K562 (cell line): ENCODE results near the gene SVIP. TPM values are rescaled to one million over a fixed set of nuclear protein-coding genes. Genes with fewer than 3 reads are reported as not detected.
A peak's percentile ranks its signal among the peaks of the same experiment; 100 is the strongest.

Experiments used
- CBFB ChIP-seq: sonication (generic); formaldehyde crosslinking; IDR thresholded peaks from 2 replicates; pipeline ENCODE4 v1.4.0; 2020; ENCODE audit warnings: mild to moderate bottlenecking, missing genetic modification reagents
- ELF2 ChIP-seq: fragments of 250-450 bp; sonication (Bioruptor Pico); IDR thresholded peaks from 2 replicates; pipeline ENCODE4 v1.5.0; 2021; ENCODE audit warnings: mild to moderate bottlenecking
- HDAC3 ChIP-seq: fragments of 450-650 bp; IDR thresholded peaks from 2 replicates; pipeline ENCODE4 v1.6.1; 2018; ENCODE audit warnings: borderline replicate concordance, mild to moderate bottlenecking, moderate library complexity; ENCODE audit not compliant: partially characterized antibody
- KLF16 ChIP-seq: IDR thresholded peaks from 2 replicates; pipeline ENCODE4 v1.6.1; 2016; ENCODE audit warnings: antibody characterized with exemption
- MAZ ChIP-seq, 2 experiments: fragments of 450-650 bp in 1 of 2; sonication (generic) in 1 of 2; formaldehyde crosslinking; IDR thresholded peaks in 1 of 2; conservative IDR thresholded peaks in 1 of 2; 2 replicates each; pipeline versions ENCODE4 v1.4.0 to v1.5.0; 2020; ENCODE audit warnings: mild to moderate bottlenecking in 1 of 2, missing genetic modification reagents in 1 of 2
- MGA ChIP-seq: fragments of 450-650 bp; IDR thresholded peaks from 2 replicates; pipeline ENCODE4 v1.6.1; 2016; ENCODE audit warnings: mild to moderate bottlenecking, moderate library complexity
- NCOA1 ChIP-seq: fragments of 450-650 bp; IDR thresholded peaks from 2 replicates; pipeline ENCODE4 v1.6.1; 2016; ENCODE audit warnings: low read depth
- NRF1 ChIP-seq, 2 experiments: fragments of 450-650 bp; IDR thresholded peaks in 1 of 2; conservative IDR thresholded peaks in 1 of 2; 2 replicates each; pipeline ENCODE4 v1.6.1; 2014; ENCODE audit warnings: mild to moderate bottlenecking in 2 of 2
- SAFB ChIP-seq: fragments of 200-400 bp; formaldehyde crosslinking; IDR thresholded peaks from 2 replicates; pipeline ENCODE4 v1.6.1; 2017; ENCODE audit warnings: low read depth, low read length, borderline replicate concordance
- SMARCC2 ChIP-seq: fragments of 450-650 bp; IDR thresholded peaks from 2 replicates; pipeline ENCODE4 v1.6.1; 2017; ENCODE audit warnings: antibody characterized with exemption, moderate library complexity, mild to moderate bottlenecking, low read depth
- ZFX ChIP-seq: sonication (generic); formaldehyde crosslinking; IDR thresholded peaks from 2 replicates; pipeline ENCODE4 v1.8.0; 2022; ENCODE audit warnings: mild to moderate bottlenecking, missing genetic modification reagents, moderate library complexity
- polyA plus RNA-seq, 8 experiments: library from polyadenylated mRNA; depleted of rRNA in 4 of 8; stranded (reverse) in 5 of 8; unstranded in 3 of 8; fragments of >200 nt; fragmentation: Nextera tagmentation in 2 of 8; fragmentation: Illumina TruSeq in 1 of 8; extraction: Ambion mirVana in 2 of 8; extraction: Trizol in 1 of 8; gene quantifications; 2 replicates each; pipeline versions ENCODE4 v1.2.1 to v1.2.3, GENCODE V29; 2011 to 2014; ENCODE audit warnings: inconsistent platforms in 1 of 8, missing spikeins in 1 of 8
- total RNA-seq, 7 experiments: library from RNA; depleted of rRNA in 6 of 7; stranded (reverse); fragments of >200 nt in 6 of 7; fragmentation: Illumina TruSeq in 2 of 7; extraction: Trizol in 2 of 7; gene quantifications; 2 replicates each; pipeline versions ENCODE4 v1.2.1 to v1.2.3, GENCODE V29; 2011 to 2021; ENCODE audit warnings: low replicate concordance in 1 of 7

SVIP gene
- total and polyA plus RNA-seq, 9 of the 15 experiments (the other 6 are each of a cell fraction or from before 2014, with no cell fraction given), result 17.9 to 62.5 (median 47.5) TPM

- peak; percentile 38; the same call in 1 of the 2 replicates for TF ChIP-seq SAFB
- no peak for TF ChIP-seq ELF2 (CRISPR knock-in tag)
- no peak for TF ChIP-seq CBFB (CRISPR knock-in tag)
- peak; percentile 94 for TF ChIP-seq ZFX
- TF ChIP-seq NRF1 (conservative IDR thresholded peaks at IDR 0.05 in 1 of 2, IDR thresholded peaks at IDR 0.05 in 1 of 2), result peak; percentile 87 to 89
- no peak for TF ChIP-seq NCOA1
- peak; percentile 69 to 92; a peak in 3 of 4 replicates for TF ChIP-seq MAZ (CRISPR knock-in tag; conservative IDR thresholded peaks at IDR 0.05 in 1 of 2, IDR thresholded peaks at IDR 0.05 in 1 of 2)
- peak; percentile 35; the same call in 1 of the 2 replicates for TF ChIP-seq KLF16
- no peak for TF ChIP-seq SMARCC2
- peak; percentile 62; the same call in 1 of the 2 replicates for TF ChIP-seq MGA
- TF ChIP-seq HDAC3, result no peak
These were observed at the start of gene SVIP (continued) for GRCh38 chr11:22829231-22830081.
